ENCODE data around the gene PRDM15.

The PRDM15 gene

DNA sequence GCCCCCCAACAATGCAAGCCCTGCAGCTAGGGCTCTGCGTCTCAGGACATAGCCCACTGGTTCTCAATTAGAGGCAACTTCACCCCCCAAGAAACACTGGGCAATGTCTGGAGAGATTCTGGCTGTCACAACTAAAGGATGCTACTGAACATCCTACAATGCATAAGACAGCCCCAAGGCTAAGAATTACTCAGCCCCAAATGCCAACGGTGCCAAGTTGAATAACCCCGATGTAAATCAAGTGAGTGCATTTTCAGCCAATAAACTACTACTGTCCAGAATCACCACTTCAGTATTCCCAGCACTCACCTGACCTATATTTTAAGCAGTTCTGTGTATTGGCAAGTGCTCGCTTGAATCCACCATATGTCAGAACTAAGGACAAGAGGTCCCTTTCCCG lies 119.2 kb downstream of the PRDM15 start:
- peaks cover 4% of the 10 kb centered on the region for H3K4me1 Mint-ChIP-seq (ENCODE audit: low read depth)
- H3K27me3 Mint-ChIP-seq (ENCODE audit: low read depth), result peaks cover 51% of the 10 kb centered on the region
- H3K27ac Mint-ChIP-seq, result no peak overlapping the region
- no peaks in the 10 kb centered on the region for H3K36me3 Mint-ChIP-seq (ENCODE audit: low read depth)
- no peak overlapping the region for H3K4me3 Mint-ChIP-seq
- H3K9me3 Mint-ChIP-seq, result no peaks in the 10 kb centered on the region

DNA sequence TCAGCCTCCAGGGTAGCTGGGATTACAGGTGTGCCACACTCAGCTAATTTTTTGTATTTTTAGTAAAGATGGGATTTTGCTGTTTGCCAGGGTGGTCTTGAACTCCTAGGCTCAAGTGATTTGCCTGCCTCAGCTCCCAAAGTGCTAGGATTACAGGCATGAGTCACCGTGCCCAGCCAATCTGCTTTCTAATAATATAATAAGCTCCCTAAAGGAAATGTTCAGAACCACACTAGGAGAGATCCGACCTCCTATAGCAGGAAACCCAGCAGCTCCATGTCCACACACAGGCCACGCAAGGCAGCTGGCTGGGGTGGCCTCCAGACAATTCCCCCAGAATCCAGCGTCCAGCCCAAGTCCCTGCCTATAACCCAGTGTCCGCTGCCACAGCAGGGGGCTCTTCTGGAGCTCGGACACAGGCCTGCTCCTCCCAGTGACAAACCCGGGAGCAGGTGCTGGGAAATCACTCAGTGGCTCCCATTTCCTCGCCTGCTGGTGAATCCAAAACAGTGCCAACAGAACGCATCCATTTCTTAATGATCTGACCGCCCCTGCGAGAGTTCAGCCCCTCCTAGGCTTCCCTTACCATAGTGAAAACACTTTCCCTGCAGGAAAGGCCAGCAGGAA lies 119.8 kb downstream of the PRDM15 start:
- Mint-ChIP-seq H3K36me3 (ENCODE audit: low read depth) (no peaks in the 10 kb centered on the region), H3K9me3 (no peaks in the 10 kb centered on the region), H3K27ac (no peak overlapping the region), H3K4me3 (no peak overlapping the region), H3K27me3 (ENCODE audit: low read depth) (peaks cover 45% of the 10 kb centered on the region), H3K4me1 (ENCODE audit: low read depth) (peaks cover 4% of the 10 kb centered on the region)

DNA sequence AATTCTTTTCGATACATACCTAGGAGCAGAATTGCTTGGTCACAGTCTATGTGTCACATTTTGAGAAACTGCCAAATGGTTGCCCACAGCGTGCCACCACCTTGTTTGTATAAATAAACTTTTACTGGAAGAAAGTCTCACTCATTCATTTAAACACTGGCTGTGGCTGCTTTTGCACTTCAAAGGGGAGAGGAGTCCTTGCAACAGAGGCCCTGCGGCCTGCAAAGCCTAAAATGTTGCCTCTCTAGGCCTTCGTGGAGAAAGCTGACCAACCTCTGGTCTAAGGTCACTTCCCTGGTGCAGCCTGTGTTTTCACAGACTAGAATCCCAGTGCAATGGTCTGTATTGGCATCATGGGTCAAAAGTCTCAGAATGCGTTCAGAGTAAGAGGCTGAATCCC lies 120.6 kb downstream of the PRDM15 start:
- H3K27ac Mint-ChIP-seq, result no peak overlapping the region
- no peaks in the 10 kb centered on the region for H3K36me3 Mint-ChIP-seq (ENCODE audit: low read depth)
- H3K4me3 Mint-ChIP-seq, result no peak overlapping the region
- H3K27me3 Mint-ChIP-seq (ENCODE audit: low read depth), result peaks cover 42% of the 10 kb centered on the region
- peaks cover 4% of the 10 kb centered on the region for H3K4me1 Mint-ChIP-seq (ENCODE audit: low read depth)
- H3K9me3 Mint-ChIP-seq, result no peaks in the 10 kb centered on the region

DNA sequence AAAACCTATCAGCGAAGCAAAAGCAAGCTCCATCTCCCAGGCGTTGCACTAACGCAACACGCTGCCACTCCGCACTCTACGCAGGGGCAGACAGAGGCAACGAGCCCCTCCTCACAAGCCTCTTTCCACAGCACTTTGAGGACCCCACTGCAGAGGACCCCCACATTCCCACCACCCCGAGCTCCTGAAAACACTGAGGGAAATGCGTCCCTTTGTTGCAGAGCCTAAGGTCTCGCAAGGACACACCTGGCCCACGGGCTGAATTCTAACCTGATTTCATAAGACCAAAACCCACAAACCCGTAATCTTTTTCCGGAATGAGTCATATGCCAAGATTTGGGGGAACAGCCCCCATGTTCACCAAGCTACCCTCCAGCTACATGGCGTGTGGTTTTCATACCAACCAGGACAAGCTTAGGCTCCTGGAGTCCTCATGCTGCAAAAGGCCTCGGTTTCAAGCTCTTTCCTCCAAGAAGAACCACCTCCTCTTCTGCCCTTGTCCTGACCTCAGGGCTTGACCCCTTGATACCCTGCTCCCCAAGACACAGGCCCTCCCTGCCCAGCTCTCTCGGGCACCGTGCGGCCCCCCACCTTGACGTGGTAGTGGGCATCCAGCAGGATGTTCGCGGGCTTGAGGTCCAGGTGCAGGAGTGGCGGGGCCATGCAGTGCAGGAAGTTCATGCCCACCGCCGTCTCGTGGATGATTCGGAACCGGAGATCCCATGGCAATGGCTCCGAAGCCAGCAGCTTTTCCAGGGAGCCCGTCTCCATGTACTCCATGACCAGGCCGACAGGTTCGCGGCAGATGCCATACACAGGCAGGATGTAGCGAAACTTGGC lies 123.0 kb downstream of the PRDM15 start:
- no peak overlapping the region for H3K27ac Mint-ChIP-seq
- H3K4me1 Mint-ChIP-seq (ENCODE audit: low read depth), result peaks cover under 1% of the 10 kb centered on the region
- no peak overlapping the region for H3K4me3 Mint-ChIP-seq
- no peaks in the 10 kb centered on the region for H3K9me3 Mint-ChIP-seq
- no peaks in the 10 kb centered on the region for H3K36me3 Mint-ChIP-seq (ENCODE audit: low read depth)
- peaks cover 20% of the 10 kb centered on the region for H3K27me3 Mint-ChIP-seq (ENCODE audit: low read depth)

DNA sequence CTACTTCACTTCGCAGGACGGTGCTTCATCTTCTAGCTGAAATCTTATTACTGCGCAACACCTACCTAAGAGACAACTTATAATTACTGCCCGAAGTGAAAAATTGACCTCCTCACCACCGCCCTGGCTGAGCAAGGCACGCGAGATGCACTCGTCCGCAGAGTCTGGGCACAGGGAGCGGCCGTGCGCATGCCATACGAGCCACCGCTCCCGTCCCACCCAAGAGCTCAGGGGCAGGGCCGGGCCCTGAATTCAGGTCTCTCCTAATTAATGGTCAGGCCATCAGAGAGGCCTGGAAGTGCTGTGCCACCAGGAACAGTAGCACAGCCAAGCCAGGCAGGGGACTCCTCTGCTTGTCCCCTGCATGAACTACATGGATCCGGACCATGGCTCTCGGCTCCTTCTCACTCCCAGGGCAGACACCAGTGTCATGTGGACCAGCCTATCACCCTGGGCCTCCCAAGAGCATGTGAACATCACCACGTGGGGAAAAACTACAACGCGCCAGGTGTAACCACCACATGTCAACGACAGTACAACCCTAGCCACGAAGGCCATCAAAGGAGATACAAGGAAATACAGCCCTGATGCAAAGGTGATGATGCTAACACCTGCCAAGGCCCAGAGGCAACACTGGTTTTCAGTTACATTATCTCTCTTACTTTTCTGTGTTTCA lies 123.7 kb downstream of the PRDM15 start:
- Mint-ChIP-seq H3K27ac (no peak overlapping the region), H3K27me3 (ENCODE audit: low read depth) (peaks cover 12% of the 10 kb centered on the region), H3K4me1 (ENCODE audit: low read depth) (no peaks in the 10 kb centered on the region), H3K9me3 (no peaks in the 10 kb centered on the region), H3K4me3 (no peak overlapping the region), H3K36me3 (ENCODE audit: low read depth) (no peaks in the 10 kb centered on the region)

DNA sequence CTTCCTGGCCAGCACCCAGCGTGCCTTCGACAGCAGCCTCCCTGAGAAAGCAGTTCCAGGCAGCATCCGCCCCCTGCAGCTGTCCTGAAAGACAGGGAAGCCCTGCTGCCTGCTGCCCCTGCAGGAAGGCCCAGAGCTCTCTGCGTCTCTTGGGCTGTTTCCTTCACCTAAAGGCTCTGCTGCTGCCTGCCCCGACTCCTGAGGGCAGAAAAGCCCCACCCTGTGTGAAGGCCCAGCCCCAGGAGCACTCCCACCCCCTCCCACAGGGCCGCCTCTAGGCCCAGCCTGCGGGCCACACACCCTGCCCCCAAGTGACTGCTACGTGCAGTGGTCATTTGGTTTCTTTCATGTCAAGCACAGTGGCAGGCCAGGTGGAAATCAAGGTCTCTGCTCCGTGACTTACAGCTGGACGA lies 124.7 kb downstream of the PRDM15 start:
- H3K9me3 Mint-ChIP-seq, result no peaks in the 10 kb centered on the region
- peaks cover 3% of the 10 kb centered on the region for H3K27me3 Mint-ChIP-seq (ENCODE audit: low read depth)
- H3K4me3 Mint-ChIP-seq, result no peak overlapping the region
- H3K36me3 Mint-ChIP-seq (ENCODE audit: low read depth), result no peaks in the 10 kb centered on the region
- no peaks in the 10 kb centered on the region for H3K4me1 Mint-ChIP-seq (ENCODE audit: low read depth)
- H3K27ac Mint-ChIP-seq, result no peak overlapping the region

DNA sequence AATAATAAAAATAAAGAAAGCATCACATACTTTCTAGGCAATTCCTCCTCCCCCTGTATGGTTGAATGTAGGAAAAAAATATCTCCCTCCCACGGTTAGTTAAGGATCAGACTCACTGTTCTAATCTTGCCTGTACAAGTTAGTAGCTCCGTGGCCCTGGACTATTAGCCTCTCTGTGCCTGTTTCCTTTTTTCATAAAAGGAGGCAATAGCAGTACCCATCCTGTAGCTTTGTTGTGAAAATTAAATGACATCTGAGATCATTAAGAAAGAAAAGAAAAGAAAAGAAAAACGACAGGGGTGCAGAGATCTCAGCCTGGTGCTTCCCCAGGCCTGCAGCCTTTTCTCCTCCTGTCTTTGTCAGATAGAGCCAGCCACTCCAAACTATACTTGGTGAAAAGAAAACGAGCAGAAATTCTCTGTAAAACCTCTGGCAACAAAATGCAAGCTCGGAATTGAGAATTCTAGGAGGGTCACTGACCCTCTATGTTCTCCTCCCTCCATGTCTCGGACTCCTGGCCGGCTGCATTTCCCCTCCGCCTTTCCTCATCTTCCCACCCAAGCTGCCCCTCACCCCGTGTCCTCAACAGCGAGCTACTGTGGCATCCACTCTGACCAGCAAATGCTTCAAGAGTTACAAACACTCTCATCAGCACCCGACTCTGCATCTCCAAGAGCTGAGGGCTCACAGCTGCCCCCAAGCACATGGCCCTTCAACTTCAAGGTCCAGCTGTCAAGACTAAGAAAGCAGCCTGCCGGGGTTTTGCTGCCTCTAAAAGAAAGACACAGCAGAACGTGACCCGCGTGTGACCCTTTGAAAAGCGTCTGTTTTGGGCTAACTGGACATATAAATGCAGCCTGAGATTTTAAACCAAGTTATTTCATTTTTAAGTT lies 125.9 kb downstream of the PRDM15 start:
- Mint-ChIP-seq H3K27me3 (ENCODE audit: low read depth) (peaks cover 3% of the 10 kb centered on the region), H3K36me3 (ENCODE audit: low read depth) (no peaks in the 10 kb centered on the region), H3K27ac (no peak overlapping the region), H3K4me3 (no peak overlapping the region), H3K4me1 (ENCODE audit: low read depth) (no peaks in the 10 kb centered on the region), H3K9me3 (no peaks in the 10 kb centered on the region)

DNA sequence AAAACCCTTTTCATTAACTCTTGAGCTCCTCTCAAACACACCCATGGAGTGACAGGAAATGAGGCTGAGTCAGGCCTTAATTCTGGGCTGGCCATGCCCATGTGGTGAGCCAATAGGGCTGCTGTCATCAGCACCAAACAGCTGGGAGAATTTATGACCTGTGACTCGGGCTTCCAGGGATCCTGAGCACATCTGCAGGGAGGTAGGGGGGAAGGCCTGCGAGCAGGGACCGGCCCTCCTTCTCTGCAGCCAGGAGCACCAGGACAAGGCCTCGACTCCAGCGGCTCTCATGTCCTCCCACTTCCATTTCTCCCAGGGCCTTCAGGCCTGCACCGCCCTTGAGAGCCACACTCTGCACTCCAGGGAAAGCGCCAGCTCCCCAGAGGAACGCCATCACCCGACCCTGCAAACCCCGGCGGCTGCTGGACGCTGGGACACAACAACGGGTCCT lies 126.9 kb downstream of the PRDM15 start:
- Mint-ChIP-seq H3K27me3 (ENCODE audit: low read depth) (peaks cover 3% of the 10 kb centered on the region), H3K4me1 (ENCODE audit: low read depth) (no peaks in the 10 kb centered on the region), H3K36me3 (ENCODE audit: low read depth) (no peaks in the 10 kb centered on the region), H3K27ac (no peak overlapping the region), H3K9me3 (no peaks in the 10 kb centered on the region), H3K4me3 (no peak overlapping the region)

DNA sequence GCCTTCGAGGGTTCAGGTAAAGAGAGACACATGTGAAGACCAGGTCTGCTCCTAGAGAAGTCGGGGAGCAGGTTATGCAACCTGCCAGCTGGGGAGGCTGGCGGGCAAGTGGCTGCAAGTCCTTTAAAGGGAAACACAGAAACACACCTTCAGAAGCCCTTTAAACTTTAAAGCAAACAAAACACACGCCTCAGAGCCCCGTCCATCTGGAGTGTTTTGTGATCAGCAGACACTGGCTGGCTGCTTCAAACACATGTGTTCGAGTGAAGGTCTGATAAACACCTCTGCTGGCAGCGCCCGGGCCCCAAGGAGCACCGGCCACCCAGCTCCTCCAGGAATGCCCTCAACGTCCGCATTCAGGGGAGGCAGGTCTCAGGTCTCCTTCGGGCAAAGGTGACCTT lies 127.5 kb downstream of the PRDM15 start:
- H3K36me3 Mint-ChIP-seq (ENCODE audit: low read depth), result no peaks in the 10 kb centered on the region
- peaks cover 3% of the 10 kb centered on the region for H3K27me3 Mint-ChIP-seq (ENCODE audit: low read depth)
- H3K4me1 Mint-ChIP-seq (ENCODE audit: low read depth), result no peaks in the 10 kb centered on the region
- H3K4me3 Mint-ChIP-seq, result no peak overlapping the region
- H3K27ac Mint-ChIP-seq, result no peak overlapping the region
- no peaks in the 10 kb centered on the region for H3K9me3 Mint-ChIP-seq

DNA sequence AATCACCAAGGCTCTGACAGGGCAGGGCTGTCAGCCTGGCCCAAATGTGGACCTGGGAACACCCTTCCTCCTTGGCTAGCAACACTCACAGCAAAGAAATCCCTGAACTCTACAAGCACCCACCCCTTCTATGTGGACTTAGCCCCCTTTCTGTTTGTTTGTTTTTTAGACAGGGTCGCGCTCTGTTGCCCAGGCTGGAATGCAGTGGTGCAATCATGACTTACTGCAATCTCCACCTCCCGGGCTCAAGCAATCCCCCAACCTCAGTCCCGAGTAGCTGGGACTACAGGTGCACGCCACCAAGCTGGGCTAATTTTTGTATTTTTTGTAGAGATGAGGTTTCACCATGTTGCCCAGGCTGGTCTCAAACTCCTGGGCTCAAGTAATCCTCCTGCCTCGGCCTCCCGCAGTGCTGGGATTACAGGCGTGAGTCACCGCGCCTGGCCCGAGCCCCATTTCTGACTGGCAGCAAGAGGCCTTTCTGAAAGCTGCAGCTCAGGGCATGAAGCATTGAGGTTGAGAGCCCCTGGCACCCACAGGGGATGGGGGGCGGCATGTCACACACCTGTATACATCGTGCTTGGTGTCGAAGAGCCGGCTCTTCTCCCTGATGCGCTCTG lies 128.5 kb downstream of the PRDM15 start:
- Mint-ChIP-seq H3K4me3 (no peak overlapping the region), H3K4me1 (ENCODE audit: low read depth) (no peaks in the 10 kb centered on the region), H3K27ac (no peak overlapping the region), H3K9me3 (no peaks in the 10 kb centered on the region), H3K27me3 (ENCODE audit: low read depth) (peaks cover 3% of the 10 kb centered on the region), H3K36me3 (ENCODE audit: low read depth) (no peaks in the 10 kb centered on the region)

DNA sequence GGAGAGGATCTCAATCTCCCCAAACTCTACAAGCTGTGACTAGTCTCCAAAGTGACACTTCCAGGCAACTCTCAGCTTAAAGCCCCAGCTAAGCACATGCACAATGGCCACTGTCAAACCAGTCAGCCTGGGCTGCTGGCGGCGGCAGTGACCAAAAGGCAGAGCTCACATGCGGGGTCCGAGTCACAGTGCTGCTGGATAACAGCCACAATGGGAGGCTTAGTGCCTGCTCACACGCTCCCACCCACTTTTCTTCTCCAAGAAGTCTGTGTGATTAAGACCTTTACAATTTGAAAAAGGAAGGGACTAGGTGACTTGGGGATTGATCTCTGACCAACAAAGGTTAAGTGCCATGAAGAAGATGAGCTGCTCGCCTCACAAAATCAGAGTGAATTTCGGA lies 129.1 kb downstream of the PRDM15 start:
- Mint-ChIP-seq H3K27me3 (ENCODE audit: low read depth) (peaks cover 3% of the 10 kb centered on the region), H3K4me1 (ENCODE audit: low read depth) (no peaks in the 10 kb centered on the region), H3K4me3 (no peak overlapping the region), H3K27ac (no peak overlapping the region), H3K9me3 (no peaks in the 10 kb centered on the region), H3K36me3 (ENCODE audit: low read depth) (no peaks in the 10 kb centered on the region)

DNA sequence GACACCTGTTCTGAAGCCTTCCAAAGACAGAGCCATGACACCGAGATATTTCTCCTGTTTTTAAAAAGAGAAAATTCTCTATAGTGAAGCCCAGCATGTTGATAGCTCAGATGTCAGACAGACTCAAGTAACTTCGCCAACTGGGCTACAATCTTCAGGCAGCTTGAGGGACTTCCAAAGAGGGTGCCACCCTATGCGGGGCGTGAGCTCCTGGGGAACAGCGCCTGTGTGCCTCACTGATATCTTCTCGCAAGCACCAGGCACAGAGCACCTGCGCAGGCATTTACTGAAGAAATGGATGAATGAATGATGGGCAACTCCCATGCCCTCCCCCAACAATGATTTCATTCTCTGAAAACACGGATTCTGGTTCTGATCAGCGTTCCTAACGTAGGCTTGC lies 129.9 kb downstream of the PRDM15 start:
- H3K36me3 Mint-ChIP-seq (ENCODE audit: low read depth), result no peaks in the 10 kb centered on the region
- no peak overlapping the region for H3K27ac Mint-ChIP-seq

More for the DNA sequence above, 129.9 kb downstream of the PRDM15 start:
- H3K4me1 Mint-ChIP-seq (ENCODE audit: low read depth), result no peaks in the 10 kb centered on the region
- H3K4me3 Mint-ChIP-seq, result no peak overlapping the region
- H3K9me3 Mint-ChIP-seq, result no peaks in the 10 kb centered on the region
- H3K27me3 Mint-ChIP-seq (ENCODE audit: low read depth), result peaks cover 3% of the 10 kb centered on the region

All from T-helper 1 cell treated with Interleukin-12 subunit alpha and Interleukin-12 subunit beta and Interleukin-4 antibody, amounts not matched to agents 30 μg/mL and 1 μg/mL, for 36 hours (primary cell).